AG04450 (cell line): ENCODE measurements around the gene SSR2. TPM values are rescaled to one million over a fixed set of nuclear protein-coding genes. Genes with fewer than 3 reads are reported as not detected.

Source experiments
- CTCF ChIA-PET: fragments of 300-600, 350-600 bp; formaldehyde crosslinking; extraction: SDS; loops from one replicate; lab custom pipeline; 2022; ENCODE audit warnings: antibody characterized with exemption, inconsistent platforms; lab: Charles Lee
- POLR2A ChIA-PET: fragments of 350-600 bp; formaldehyde crosslinking; extraction: SDS; loops from one replicate; lab custom pipeline; 2021; ENCODE audit warnings: antibody characterized with exemption, inconsistent platforms; lab: Yijun Ruan, JAX
- DNase-seq: peaks from one replicate; pipeline ENCODE4 v3.0.0-alpha.2; 2011; ENCODE audit warnings: low read depth, low spot score
- H3K27ac ChIP-seq: one replicate; pipeline ENCODE4 v1.5.1; 2012; ENCODE audit warnings: low read depth, low read length, control low read depth
- H3K27me3 ChIP-seq: one replicate; pipeline ENCODE4 v1.6.0; 2012; ENCODE audit warnings: low read length; ENCODE audit not compliant: control insufficient read depth, insufficient read depth
- H3K4me3 ChIP-seq: 2 replicates; pipeline ENCODE4 v1.5.1; 2011; ENCODE audit warnings: mild to moderate bottlenecking, low read depth, low read length, control low read depth
- H3K9me3 ChIP-seq: 2 replicates; pipeline ENCODE4 v1.5.1; 2012; ENCODE audit warnings: low read length; ENCODE audit not compliant: control insufficient read depth, insufficient read depth
- polyA plus RNA-seq: library from polyadenylated mRNA; depleted of rRNA; stranded (reverse); fragments of >200 nt; gene quantifications from 2 replicates; pipeline ENCODE4 v1.2.3, GENCODE V29; 2011
- TF ChIP-seq, protein P1 (sequence below): IDR thresholded peaks from 2 replicates; pipeline ENCODE4 v1.5.1; 2011; ENCODE audit warnings: low read depth, low read length, control low read depth, inconsistent platforms

SSR2 gene
- polyA plus RNA-seq, 1 experiment: 867 TPM

DNA sequence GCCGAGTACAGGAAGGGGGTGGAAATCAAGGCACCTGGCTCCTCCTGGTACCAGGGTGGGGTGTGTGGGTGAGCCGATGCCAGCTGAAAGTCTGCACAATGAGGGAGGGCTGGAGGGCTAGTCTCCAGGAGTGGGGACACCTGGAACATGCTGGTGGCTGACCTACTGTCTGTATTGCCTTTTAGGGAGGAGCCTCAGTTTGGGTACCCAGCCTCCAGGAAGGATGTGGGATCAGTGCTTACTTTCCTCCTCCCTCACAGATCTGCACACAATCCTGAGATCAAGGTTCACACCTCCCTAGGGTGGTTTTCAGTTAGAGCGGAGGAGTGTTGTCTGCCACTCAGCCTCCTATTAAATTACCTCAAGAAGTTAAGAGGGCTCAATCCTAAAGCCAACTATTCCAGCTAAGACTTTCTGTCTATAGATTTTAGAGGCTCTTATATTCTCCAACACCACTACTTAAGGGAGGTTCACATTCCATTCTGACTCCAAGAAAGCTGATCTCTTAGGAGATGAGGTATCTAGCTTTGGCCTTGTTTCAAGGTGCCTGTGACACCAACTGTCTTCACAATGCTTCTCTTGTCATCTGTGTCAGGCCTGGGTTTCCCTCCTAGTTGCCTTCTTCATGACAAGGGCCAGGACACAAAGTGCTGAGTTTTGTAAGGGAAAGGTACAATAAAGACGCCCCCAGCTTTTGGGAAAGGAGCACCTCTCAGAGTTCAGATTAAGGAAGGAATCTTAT is 15.7 kb downstream of the SSR2 start:
- no peaks in the 10 kb centered on the region for H3K27me3 ChIP-seq
- no peak overlapping the region for H3K4me3 ChIP-seq
- no peak for DNase-seq
- CTCF ChIA-PET: interaction anchor here (1.1 kb wide), 1 partner anchor 15 kb away, joined by 3 read pairs; no protein-coding TSS in a partner anchor
- POLR2A ChIA-PET: no interaction called here
- TF ChIP-seq, protein P1, sequence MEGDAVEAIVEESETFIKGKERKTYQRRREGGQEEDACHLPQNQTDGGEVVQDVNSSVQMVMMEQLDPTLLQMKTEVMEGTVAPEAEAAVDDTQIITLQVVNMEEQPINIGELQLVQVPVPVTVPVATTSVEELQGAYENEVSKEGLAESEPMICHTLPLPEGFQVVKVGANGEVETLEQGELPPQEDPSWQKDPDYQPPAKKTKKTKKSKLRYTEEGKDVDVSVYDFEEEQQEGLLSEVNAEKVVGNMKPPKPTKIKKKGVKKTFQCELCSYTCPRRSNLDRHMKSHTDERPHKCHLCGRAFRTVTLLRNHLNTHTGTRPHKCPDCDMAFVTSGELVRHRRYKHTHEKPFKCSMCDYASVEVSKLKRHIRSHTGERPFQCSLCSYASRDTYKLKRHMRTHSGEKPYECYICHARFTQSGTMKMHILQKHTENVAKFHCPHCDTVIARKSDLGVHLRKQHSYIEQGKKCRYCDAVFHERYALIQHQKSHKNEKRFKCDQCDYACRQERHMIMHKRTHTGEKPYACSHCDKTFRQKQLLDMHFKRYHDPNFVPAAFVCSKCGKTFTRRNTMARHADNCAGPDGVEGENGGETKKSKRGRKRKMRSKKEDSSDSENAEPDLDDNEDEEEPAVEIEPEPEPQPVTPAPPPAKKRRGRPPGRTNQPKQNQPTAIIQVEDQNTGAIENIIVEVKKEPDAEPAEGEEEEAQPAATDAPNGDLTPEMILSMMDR: no peak
- no peaks in the 10 kb centered on the region for H3K9me3 ChIP-seq
- no peak overlapping the region for H3K27ac ChIP-seq

DNA sequence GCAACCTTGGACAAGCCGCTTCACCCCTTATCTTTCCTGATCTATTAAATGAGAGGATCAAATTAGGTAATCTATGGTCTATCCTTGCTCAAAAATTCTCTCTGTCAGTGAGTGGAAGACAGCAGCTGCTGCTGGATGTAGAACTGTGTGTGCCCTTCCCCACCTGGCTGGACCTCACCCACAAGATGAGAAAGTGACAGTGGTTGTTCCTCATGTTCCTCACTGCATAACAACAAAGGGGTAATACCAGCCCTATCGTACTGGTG is 16.9 kb downstream of the SSR2 start:
- DNase-seq: no peak
- ChIA-PET CTCF (interaction anchor here (1.1 kb wide), 1 partner anchor 14 kb away, joined by 5 read pairs; no protein-coding TSS in a partner anchor), POLR2A (no interaction called here)
- no peaks in the 10 kb centered on the region for H3K27me3 ChIP-seq
- TF ChIP-seq, protein P1: no peak
- no peak overlapping the region for H3K4me3 ChIP-seq
- no peak overlapping the region for H3K27ac ChIP-seq
- no peaks in the 10 kb centered on the region for H3K9me3 ChIP-seq

- CTCF ChIA-PET: interaction anchor here (0.7 to 1.1 kb wide), 2 partner anchors 11 to 13 kb away, joined by 3 to 7 read pairs; no protein-coding TSS in a partner anchor
- no peak for DNase-seq
- H3K9me3 ChIP-seq: no peaks in the 10 kb centered on the region
- no peak overlapping the region for H3K4me3 ChIP-seq
- no peak overlapping the region for H3K27ac ChIP-seq
- POLR2A ChIA-PET: interaction anchor here (0.7 to 0.8 kb wide), 2 partner anchors 14 to 70 kb away, joined by 3 to 4 read pairs; no protein-coding TSS in a partner anchor
- TF ChIP-seq, protein P1: no peak
- no peaks in the 10 kb centered on the region for H3K27me3 ChIP-seq
Observed at GRCh38 chr1:156002188-156002911, 18.4 kb downstream of the SSR2 start.

DNA sequence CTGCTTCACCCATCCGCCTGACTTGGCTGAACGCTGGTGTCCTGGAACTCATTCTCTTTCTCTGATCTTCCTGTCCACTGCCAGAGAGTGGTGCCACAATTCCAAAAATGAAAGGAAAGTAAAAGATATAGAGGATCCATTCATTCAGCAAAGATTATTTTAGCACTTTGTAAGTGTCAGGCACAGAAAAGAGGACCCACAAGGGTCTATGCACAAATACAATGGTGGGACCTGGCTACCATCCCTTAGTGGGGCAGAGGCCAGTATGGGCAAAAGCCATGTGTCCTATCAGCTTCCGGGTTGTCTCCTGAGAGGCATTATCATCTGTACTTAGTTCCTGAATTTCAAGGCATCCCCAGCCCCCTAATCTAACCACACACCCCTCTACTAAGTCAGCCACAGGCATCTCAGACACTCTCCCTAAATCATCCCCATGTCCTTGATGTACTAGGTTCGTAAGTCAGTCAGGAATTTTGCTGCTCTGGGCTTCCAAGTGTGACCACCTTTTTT is 19.0 kb downstream of the SSR2 start:
- TF ChIP-seq, protein P1: no peak
- H3K27ac ChIP-seq: no peak overlapping the region
- no peak for DNase-seq
- ChIA-PET POLR2A (interaction anchor here (0.7 to 0.8 kb wide), 2 partner anchors 14 to 69 kb away, joined by 3 to 4 read pairs; no protein-coding TSS in a partner anchor), CTCF (interaction anchor here (0.7 to 1.1 kb wide), 2 partner anchors 11 to 12 kb away, joined by 3 to 7 read pairs; no protein-coding TSS in a partner anchor)
- H3K27me3 ChIP-seq: no peaks in the 10 kb centered on the region
- no peaks in the 10 kb centered on the region for H3K9me3 ChIP-seq
- no peak overlapping the region for H3K4me3 ChIP-seq
